Measurements from ENCODE around the gene IL1B.

GRCh38 chr2:112836695-112837117 is at the start of gene IL1B:
- TF ChIP-seq TAF1 (conservative IDR thresholded peaks at IDR 0.05) (no peak), CTCF (IDR thresholded peaks at IDR 0.05; ENCODE audit: low read depth, low read length, missing input control) (no peak), YY1 (IDR thresholded peaks at IDR 0.05) (no peak), GABPA (IDR thresholded peaks at IDR 0.05 in 1 of 2, conservative IDR thresholded peaks at IDR 0.05 in 1 of 2) (no peak), ZBTB33 (IDR thresholded peaks at IDR 0.05) (no peak), RAD21 (IDR thresholded peaks at IDR 0.05) (no peak), NR2F2 (IDR thresholded peaks at IDR 0.05) (no peak), FOXA1 (IDR thresholded peaks at IDR 0.05) (no peak), EGR1 (IDR thresholded peaks at IDR 0.05; ENCODE audit: low read depth in 2 of 2) (no peak), JUND (IDR thresholded peaks at IDR 0.05) (no peak), REST (IDR thresholded peaks at IDR 0.05) (no peak)
- TF ChIP-seq, protein P1, sequence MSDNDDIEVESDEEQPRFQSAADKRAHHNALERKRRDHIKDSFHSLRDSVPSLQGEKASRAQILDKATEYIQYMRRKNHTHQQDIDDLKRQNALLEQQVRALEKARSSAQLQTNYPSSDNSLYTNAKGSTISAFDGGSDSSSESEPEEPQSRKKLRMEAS (IDR thresholded peaks at IDR 0.05), result no peak
